HG03060 (cell line): ENCODE measurements around the gene AMOTL1.
"Not testable (repeated sequence)": the region's sequence is repeated elsewhere in the genome, so short reads cannot be mapped to it uniquely, and the experiment has no call there.

Experiments
- ATAC-seq: cut with Tn5 transposase; IDR thresholded peaks from one replicate; pipeline ENCODE4 v1.9.1; 2021; ENCODE audit warnings: low read depth, moderate number of reproducible peaks; ENCODE audit not compliant: unreplicated experiment

The AMOTL1 gene

DNA sequence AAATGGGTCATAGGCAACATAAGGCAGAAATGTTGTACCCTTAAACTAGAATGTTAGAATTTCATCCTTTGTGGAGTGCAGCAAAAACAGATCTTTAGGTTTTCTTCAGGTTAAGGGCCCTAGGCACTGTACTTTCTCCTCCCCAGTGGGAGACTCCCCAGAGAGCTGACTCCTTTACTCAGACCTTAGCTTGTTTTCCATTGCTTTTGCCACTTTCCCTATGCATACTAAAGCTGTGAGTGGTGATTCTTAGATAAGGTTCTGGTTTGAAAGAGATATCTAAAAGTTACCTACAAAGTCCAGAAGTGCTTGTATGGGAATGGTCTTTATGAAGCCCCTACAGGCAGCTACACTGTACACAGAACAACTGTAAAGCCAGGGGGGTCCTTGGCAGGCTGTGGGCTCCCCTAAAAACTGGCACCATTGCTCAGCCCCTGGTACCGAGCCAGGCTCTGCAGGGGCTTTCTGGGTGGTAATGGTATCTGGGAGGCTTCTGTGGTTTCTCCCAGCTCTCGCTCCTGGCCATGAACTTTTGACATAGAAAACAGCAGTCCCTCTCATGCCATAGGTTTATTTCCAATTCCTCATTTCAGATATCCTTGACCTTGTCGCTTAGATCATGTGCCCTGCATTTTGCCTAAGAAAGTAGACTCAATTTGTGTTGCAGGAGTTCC, 23.2 kb downstream of the AMOTL1 start:
- ATAC-seq = no peak

DNA sequence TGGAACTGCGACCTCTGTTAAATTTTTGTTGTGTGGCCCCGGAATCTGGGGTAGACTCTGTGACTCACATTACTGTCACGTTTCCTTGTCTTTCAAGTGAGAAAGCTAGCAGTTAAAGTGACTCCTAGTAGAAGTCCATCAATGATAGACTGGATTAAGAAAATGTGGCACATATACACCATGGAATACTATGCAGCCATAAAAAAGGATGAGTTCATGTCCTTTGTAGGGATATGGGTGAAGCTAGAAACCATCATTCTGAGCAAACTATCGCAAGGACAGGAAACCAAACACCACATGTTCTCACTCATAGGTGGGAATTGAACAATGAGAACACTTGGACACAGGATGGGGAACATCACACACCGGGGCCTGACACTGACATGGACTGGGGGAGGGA, 23.8 kb downstream of the AMOTL1 start:
- not testable (repeated sequence) for ATAC-seq

DNA sequence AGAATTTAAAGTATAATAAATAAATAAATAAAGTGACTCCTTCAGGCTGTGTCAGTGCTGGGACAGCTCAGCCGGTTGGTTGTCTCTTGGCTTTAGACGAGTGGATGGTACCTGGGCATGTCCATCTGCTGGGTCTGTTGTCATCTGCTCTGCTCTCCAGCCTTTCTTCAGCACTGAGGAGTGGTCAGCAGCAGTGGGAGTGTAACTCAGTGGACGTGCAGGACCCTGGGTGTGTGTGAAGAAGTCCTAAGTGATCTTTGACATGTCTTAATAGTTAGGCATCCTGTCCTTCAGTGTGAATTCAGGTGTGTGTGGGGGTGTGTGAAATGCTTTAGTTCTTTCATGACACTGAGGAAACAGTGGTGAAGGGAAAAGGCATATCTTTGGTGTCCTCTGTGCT, 24.3 kb downstream of the AMOTL1 start:
- no peak for ATAC-seq

DNA sequence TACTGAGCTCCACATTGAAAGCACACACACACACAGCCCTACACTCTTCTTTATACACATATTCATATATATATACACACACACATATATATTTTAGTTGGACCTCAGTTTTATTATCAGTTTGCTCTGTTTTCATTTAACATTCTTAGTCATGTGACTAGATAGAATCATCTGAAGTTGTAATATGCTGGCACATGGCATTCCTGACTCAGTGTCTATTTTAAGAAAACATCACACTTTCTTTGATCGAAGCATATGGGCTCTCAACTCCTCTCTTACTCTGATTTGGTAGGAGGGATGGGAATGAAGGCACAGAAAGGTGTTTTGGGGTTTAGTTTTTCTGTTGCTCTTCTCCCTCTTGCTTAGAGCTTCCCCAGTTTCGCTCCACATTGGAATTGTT, 24.8 kb downstream of the AMOTL1 start:
- no peak for ATAC-seq

DNA sequence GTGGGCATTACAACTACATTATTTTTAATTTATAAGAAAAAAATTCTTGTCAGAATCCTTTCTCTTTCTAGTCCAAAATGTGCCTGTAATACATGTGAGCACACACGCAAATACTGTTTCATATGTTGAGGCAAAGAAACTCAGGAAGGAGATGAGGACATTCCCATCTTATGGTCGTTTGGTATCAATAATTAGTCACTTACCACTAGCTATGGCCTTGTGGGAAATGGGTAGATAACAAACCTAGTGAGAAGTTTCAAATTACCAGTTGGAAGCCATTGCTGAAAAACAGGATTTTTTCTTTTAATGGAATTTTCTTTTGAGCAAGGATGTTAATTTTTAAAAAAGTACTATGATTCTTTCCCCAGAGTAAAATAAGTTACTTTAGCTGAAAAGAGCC, 25.7 kb downstream of the AMOTL1 start:
- no peak for ATAC-seq

DNA sequence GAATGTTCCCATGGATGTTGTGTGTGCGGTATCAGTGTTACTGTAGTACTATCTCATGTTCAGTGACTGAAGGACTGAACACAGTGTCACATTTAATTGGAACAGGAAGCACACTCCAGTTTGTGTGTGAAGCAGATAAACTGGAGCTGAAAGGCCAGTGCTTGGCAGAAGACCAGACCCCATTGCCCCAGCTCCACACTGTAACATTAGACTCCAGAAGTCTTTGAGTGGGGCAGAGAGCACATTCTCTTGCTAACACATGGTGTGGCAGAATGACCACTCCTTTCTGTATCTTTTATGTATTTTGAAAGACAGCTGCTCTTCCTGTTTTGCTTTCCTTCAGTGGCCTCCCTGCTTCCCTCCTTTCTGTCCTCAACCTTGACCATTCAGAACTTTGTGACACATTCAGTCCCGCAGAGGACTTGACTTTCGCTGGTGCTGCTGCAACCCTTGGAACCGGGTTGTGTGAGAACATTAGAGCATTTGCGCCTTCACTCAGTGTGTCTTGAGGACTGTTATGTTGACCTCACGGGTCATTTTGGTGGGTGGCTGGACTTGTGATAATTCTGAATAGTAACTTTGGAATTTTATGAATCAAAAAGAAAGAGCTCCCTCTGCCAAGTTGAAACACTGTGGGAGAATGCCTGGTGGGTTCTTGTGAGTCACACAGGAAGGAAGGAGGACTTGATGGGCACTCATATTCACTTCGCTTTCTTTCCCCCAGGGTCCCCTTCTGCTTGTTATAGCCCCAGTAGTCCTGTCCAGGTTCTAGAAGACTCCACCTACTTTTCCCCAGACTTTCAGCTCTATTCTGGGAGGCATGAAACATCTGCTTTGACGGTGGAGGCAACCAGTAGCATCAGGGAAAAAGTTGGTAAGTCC, 26.4 kb downstream of the AMOTL1 start:
- ATAC-seq = no peak

DNA sequence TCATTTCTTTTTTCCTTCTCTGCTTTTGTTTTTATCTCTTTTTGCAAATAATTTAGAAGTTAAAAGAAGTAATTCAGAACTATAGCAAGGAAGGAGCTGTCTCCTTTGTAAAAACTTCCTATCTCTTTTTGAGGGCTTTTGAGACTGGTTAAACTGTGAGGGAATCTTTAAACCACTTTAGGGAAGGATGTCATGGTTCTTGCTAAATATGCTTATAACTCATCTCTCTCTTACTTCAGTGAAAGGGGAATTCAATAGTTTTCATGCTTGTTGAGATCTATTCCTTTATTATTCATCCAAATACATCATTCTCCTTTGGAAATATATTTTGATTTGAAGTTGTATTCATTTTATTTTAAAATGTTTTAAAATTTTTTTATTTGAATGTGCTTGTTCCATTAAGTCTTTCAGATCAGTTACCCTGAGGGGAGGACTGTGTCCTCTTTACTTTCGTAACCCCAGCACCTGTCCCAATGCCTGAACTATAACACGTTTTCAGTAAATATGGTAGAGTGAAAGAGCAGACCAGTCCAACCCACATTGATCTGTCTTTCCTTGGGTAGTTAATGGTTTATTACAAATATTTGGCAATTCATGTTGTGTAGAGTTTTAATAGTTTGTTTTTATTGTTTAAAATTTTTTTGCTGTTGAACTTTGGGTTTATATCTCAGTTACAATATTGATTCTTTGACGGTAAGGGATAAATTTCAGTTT, 27.5 kb downstream of the AMOTL1 start:
- ATAC-seq = no peak

DNA sequence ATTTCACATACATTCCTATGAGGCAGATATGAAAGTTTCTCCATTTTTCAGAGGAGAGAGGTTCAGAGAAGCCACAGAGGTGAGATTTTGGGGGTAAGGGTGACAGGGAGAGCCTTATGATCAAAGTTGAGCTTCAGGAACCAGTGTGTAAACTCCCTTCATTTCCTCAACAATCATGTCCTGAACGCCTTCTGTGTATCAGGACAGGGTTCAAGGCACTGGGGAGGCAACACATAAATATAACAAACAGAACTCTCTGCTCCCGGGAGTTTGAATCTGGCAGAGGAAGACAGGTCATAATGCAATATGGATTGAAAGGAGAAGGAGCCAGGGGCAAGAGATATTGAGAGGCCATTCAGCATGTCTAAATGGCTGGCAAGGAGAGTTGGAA, 28.0 kb downstream of the AMOTL1 start:
- ATAC-seq = no peak

DNA sequence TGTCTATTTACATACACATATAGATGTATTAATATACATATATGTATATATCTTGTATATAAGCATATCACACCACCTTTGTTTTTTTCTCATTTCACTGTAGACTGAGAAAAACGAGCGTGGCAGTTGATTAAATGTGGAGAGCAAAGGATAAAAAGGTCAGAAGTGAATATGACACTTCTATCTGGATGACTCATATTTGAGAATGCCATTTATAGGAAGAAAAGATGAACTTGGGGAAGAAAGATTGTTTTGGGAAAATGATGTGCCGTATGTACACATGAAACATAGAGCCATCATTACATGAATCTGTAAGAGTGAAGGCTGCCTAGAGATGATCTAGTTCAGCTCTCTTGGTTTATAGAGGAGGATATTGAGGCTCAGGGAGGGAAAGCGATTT, 28.7 kb downstream of the AMOTL1 start:
- no peak for ATAC-seq

DNA sequence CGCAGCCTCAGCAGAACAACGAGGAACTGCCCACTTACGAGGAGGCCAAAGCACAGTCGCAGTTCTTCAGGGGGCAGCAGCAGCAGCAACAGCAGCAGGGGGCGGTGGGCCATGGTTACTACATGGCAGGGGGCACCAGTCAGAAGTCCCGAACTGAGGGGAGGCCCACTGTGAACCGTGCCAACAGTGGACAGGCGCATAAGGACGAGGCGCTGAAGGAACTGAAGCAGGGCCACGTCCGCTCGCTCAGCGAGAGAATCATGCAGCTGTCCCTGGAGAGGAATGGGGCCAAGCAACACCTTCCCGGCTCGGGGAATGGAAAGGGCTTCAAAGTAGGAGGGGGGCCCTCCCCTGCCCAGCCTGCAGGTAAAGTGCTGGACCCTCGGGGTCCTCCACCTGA, 31.6 kb downstream of the AMOTL1 start:
- no peak for ATAC-seq

DNA sequence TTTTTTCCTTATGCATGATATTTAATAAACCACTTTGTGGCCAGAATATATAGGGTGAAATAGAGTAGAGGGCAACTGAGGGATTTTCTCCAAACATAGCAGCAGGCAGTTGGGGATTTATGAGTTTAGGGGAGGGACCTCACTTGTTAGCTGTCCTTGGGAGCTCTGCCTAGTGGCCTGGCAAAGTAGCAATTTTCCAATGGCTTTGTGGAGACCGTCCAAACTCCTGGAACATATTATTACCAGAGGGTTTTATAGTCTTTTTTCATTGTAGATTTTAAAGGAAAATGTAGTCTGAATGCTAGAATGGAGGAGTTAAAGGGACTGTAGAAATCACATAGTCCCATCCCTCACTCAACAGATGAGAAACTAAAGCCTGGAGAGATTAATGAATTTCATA, 32.3 kb downstream of the AMOTL1 start:
- ATAC-seq = no peak

DNA sequence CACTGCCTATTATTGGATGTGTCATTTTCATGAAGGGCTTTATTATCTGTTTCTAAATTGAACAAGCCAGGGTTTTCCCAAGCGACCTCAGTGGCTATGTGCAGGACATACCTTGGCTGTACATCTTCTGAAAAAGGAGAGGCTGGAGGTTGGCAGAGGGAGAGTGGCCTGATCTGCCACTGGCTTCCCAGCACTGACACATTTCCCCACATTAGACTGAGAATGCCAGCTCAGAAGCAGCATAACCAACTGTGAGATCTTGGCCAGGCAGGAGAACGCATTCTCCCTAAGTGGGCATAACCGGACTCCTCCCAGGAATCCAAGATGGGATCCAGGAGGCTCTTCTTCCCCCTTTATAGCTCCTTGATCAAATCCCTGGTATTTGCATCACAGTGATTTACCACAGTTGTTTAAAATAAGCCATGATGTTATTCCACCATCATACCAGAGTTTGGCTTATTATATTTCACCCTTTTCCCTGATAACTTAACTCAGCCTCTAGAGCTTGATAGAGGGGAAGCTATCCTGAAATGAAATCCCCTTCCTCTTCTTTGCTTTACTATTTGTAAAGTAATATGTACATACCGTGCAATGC, 33.8 kb downstream of the AMOTL1 start:
- no peak for ATAC-seq

DNA sequence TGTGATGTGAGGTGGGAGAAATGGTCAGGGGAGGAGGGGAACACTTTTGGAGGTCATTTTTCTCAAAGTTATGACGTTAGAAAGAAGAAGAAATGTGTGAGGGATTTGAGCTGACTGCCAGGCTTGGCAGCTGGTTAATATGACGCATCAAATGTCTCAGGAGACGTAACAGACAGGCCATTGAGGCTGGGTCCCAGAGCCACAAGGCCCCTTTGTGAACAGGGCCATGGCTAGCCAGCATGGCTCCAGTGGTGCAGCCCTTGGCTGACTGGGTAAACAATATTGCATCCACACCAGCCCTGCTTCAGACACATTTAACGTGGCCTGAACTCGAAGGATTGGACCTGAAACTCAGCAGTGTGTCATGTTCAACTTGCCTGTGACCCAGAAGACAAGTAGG, 34.3 kb downstream of the AMOTL1 start:
- ATAC-seq = no peak

DNA sequence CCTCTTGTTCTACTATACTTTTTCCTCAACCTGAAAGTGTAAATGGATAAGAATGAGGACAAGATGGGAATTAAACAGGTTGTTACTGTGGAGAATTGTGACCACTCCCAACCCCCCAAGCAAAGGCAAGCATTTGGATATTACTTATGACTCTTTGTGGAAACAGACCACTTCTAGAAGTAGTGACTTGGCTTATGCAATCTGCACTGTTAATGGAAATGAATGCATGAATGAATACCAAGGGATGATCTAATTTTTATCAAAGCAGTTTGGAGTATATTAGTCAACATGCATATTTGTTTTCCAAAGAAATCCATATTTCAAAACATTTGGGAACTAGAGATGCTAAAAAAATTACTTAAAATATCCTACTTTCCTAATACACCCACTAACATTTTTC, 35.3 kb downstream of the AMOTL1 start:
- ATAC-seq = no peak

DNA sequence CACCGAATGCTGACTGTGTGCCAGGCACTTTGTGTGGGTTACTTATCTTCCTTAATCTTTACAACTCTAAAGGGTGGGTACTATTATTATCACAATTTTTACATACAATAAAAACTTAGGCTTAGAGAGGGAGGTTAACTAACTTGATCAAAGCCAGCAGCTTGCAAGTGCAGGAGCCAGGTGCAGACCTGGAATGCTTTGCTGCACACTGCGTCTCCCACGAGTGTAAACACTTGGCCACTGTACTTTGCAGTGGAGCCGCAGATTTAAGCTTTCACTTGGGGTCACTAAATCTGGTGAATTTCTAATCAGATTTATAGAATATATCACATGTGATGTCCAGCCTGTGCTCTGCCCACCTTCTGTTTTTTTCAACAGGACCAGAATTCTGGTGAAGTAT, 36.7 kb downstream of the AMOTL1 start:
- no peak for ATAC-seq

DNA sequence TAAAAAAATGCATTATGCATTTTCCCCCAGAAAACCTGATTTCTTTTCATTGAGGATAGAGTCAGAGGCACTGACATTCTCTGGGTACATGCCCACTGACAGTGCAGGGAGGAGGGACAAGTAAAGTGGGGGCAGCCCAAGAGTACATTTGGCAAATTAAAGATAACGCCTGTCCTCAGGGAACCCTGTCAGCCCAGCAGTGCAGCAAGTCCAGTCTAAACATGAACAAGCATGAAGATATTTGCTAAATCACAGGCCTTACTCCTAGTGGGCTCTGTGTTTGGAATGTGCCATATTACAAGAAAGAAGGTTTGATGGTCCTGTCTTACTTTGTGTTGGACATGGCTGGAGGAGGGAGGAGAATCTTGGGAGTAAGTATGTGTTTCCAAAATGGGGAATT, 37.9 kb downstream of the AMOTL1 start:
- ATAC-seq = no peak

DNA sequence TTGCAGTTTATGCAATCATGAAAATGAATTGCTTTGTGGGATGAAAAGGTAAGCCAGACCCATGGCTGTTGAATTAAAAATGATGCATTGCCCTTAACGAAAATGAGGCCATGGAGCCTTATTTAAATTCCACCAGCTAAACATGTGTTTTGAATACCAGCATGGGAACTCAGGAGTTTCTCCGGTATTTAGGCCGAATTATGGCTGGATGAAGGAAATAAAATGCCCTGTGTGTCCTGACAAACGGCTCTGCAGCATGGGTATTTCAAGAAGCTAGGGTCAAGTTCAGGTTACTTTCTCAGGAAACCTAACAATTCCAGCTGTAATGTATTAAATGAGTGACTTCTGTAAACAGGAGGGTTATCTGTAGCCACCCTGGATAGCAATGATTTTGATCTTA, 38.3 kb downstream of the AMOTL1 start:
- no peak for ATAC-seq

DNA sequence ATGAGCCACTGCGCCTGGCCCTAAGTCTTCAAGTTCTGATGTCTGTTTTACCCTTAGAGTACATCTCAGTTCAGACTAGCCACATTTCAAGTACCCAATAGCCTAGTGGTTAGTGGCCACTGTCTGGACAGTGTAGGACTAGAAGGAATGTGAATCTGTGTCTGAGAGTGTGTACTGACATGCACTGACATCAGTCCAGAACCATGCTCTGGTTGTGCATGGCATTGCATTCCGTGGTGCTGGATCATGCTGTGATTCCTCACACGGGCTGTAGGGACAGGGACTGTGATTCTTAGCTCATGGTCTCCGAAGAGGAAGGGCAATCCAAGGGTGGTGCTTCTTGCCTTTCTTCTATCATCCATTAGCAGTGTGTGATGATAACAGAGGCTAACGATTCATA, 41.1 kb downstream of the AMOTL1 start:
- ATAC-seq = no peak

DNA sequence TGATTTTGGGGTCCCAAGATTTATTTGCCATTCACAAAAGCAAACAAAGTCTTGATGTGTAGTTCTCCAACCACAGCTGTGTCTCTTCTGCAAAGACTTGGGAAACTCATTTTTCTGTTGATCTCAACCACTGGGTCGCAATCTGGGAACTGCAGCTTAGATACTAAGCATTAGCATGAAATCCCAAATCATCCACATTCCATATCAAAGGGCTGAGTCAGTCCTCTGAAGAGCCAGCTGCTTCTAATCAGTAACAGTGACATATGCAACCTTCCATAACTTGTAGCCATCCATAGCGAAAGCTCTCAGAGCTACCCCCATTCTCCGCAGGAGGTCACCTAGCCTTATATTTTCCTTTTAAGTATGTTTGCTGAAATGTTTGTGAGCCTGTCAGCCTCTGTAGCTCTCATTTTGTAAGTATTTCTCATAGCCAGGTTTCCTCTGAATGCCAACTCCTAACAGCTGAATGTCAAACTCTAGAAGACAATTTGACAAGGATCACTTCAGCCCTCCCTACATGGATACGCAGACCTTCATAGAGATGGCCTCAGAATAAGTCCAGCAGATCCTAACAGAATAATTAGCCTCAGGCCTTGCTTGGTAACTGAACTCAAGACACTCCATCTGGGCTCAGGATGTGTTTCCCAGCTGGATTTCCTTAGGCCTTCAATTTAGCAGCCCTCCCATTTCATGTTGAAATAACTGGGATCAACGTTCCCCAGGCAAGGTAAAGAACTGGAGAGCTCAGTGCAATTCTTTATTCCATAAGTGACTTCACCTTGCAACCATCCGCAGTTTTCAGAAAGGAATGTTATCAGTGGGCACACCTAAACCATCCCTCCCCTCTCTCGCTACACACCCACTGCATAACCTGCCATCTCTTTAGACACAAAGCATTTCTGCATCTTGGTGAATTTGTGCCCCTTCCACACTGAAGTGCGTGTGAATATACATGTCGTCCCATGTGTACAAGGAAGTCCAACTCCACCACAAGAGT, 44.9 kb downstream of the AMOTL1 start:
- not testable (repeated sequence) for ATAC-seq
